Breast epithelium (tissue), 4 donors: ENCODE results near the gene FGF5. TPM values are rescaled to one million over a fixed set of nuclear protein-coding genes. Genes with fewer than 3 reads are reported as not detected.

Experiments
- DNase-seq, 2 donors: peaks; one replicate each; pipeline ENCODE4 v3.0.0-alpha.2; 2019; ENCODE audit warnings: low spot score in 2 of 2
- H3K27ac ChIP-seq, 2 donors: fragments of 200-600 bp; sonication (generic) in 1 of 2; one replicate each; pipeline ENCODE4 v1.5.1; 2016 to 2019; ENCODE audit warnings: mild to moderate bottlenecking in 1 of 2
- H3K27me3 ChIP-seq, 2 donors: fragments of 200-600 bp; sonication (generic) in 1 of 2; one replicate each; pipeline versions ENCODE4 v1.5.1 to v1.6.0; 2017 to 2019; ENCODE audit warnings: control low read depth in 1 of 2, mild to moderate bottlenecking in 1 of 2
- H3K36me3 ChIP-seq: fragments of 200-600 bp; one replicate; pipeline ENCODE4 v1.5.1; 2019
- H3K4me1 ChIP-seq, 2 donors: fragments of 200-600 bp; sonication (generic); one replicate each; pipeline ENCODE4 v1.5.1; 2016 to 2019; ENCODE audit warnings: control low read depth in 1 of 2
- H3K4me3 ChIP-seq, 3 donors: fragments of 200-600 bp; sonication (generic); 1 replicate in 2 of 3; 2 replicates in 1 of 3; pipeline ENCODE4 v1.5.1; 2016 to 2019; ENCODE audit warnings: mild to moderate bottlenecking in 3 of 3, moderate library complexity in 2 of 3
- H3K9me3 ChIP-seq, 2 donors: fragments of 200-600 bp; sonication (generic) in 1 of 2; one replicate each; pipeline ENCODE4 v1.5.1; 2016 to 2019; ENCODE audit warnings: control low read depth in 1 of 2
- POLR2A ChIP-seq: fragments of 450-650 bp; IDR thresholded peaks from one replicate; pipeline ENCODE4 v1.6.1; 2016; ENCODE audit warnings: antibody characterized with exemption, mild to moderate bottlenecking, moderate library complexity
- POLR2AphosphoS5 ChIP-seq, 3 donors: sonication (generic); formaldehyde crosslinking; IDR thresholded peaks; one replicate each; pipeline ENCODE4 v1.6.1; 2017; ENCODE audit warnings: antibody characterized with exemption in 3 of 3
- intact Hi-C: fragments of 100-400 bp; cut with DNase I; formaldehyde crosslinking; loops from one replicate; pipeline ENCODE4 v1.15.1; 2023; ENCODE audit warnings: low total_unique reads
- total RNA-seq, 3 donors: library from RNA; depleted of rRNA; stranded (reverse); fragments of >200 nt; gene quantifications; one replicate each; pipeline ENCODE4 v1.1.0, GENCODE V29; 2016
- TF ChIP-seq, protein P1 (sequence below), 3 donors: fragments of 450-650 bp; IDR thresholded peaks; one replicate each; pipeline ENCODE4 v1.5.1; 2016 to 2017; ENCODE audit warnings: antibody characterized with exemption in 3 of 3, mild to moderate bottlenecking in 3 of 3, moderate library complexity in 3 of 3

FGF5 gene
- total RNA-seq, 3 donors from 2014 or later, result not detected

DNA sequence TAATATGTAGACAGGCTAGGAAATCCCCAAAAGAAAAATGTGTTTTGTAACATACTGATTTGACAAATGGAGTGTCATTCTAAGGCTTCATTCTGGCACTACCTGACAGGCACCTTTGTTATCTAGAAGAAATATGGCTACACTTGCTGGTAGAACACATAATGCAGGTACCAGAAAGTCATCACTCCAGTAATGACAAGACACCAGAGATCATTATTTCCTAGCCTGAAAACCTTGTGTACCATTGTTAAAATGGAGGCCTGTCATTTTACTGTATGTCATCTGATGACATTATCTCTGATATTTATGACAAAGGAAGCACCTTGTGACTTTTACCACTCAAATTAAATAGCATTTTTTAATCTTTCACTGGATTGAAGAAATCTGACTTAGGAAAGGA lies 13.5 kb upstream of the FGF5 start:
- no peak for DNase-seq
- Histone ChIP-seq H3K9me3 (no peaks in the 10 kb centered on the region), H3K36me3 (no peaks in the 10 kb centered on the region), H3K27ac (no peak overlapping the region), H3K4me1 (no peaks in the 10 kb centered on the region), H3K27me3 (peaks cover 0 to 10% of the 10 kb centered on the region in 2 donors), H3K4me3 (no peak overlapping the region)
- intact Hi-C loops, result no loop called here
- no peak for TF ChIP-seq POLR2A
- TF ChIP-seq POLR2AphosphoS5 (IDR thresholded peaks at IDR 0.05), result no peak
- TF ChIP-seq, protein P1, sequence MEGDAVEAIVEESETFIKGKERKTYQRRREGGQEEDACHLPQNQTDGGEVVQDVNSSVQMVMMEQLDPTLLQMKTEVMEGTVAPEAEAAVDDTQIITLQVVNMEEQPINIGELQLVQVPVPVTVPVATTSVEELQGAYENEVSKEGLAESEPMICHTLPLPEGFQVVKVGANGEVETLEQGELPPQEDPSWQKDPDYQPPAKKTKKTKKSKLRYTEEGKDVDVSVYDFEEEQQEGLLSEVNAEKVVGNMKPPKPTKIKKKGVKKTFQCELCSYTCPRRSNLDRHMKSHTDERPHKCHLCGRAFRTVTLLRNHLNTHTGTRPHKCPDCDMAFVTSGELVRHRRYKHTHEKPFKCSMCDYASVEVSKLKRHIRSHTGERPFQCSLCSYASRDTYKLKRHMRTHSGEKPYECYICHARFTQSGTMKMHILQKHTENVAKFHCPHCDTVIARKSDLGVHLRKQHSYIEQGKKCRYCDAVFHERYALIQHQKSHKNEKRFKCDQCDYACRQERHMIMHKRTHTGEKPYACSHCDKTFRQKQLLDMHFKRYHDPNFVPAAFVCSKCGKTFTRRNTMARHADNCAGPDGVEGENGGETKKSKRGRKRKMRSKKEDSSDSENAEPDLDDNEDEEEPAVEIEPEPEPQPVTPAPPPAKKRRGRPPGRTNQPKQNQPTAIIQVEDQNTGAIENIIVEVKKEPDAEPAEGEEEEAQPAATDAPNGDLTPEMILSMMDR (IDR thresholded peaks at IDR 0.05), result no peak

GRCh38 chr4:80253510-80253909 lies 13.0 kb upstream of the FGF5 start:
- Histone ChIP-seq H3K36me3 (no peaks in the 10 kb centered on the region), H3K27ac (no peak overlapping the region), H3K4me3 (no peak overlapping the region), H3K4me1 (no peaks in the 10 kb centered on the region), H3K27me3 (peaks cover 0 to 14% of the 10 kb centered on the region in 2 donors), H3K9me3 (no peaks in the 10 kb centered on the region)
- intact Hi-C loops, result no loop called here
- TF ChIP-seq POLR2AphosphoS5 (IDR thresholded peaks at IDR 0.05) (no peak), POLR2A (no peak)
- TF ChIP-seq, protein P1 (IDR thresholded peaks at IDR 0.05), result no peak
- no peak for DNase-seq

- H3K27ac ChIP-seq, result no peak overlapping the region
- no peak for DNase-seq
- peaks cover 0 to 14% of the 10 kb centered on the region in 2 donors for H3K27me3 ChIP-seq
- H3K36me3 ChIP-seq, result no peaks in the 10 kb centered on the region
- intact Hi-C loops, result no loop called here
- no peaks in the 10 kb centered on the region for H3K4me1 ChIP-seq
- TF ChIP-seq, protein P1 (IDR thresholded peaks at IDR 0.05), result no peak
- TF ChIP-seq POLR2AphosphoS5 (IDR thresholded peaks at IDR 0.05), result no peak
- no peak for TF ChIP-seq POLR2A
- H3K9me3 ChIP-seq, result no peaks in the 10 kb centered on the region
- no peak overlapping the region for H3K4me3 ChIP-seq
These were observed 12.3 kb upstream of the FGF5 start for GRCh38 chr4:80254114-80254513.

DNA sequence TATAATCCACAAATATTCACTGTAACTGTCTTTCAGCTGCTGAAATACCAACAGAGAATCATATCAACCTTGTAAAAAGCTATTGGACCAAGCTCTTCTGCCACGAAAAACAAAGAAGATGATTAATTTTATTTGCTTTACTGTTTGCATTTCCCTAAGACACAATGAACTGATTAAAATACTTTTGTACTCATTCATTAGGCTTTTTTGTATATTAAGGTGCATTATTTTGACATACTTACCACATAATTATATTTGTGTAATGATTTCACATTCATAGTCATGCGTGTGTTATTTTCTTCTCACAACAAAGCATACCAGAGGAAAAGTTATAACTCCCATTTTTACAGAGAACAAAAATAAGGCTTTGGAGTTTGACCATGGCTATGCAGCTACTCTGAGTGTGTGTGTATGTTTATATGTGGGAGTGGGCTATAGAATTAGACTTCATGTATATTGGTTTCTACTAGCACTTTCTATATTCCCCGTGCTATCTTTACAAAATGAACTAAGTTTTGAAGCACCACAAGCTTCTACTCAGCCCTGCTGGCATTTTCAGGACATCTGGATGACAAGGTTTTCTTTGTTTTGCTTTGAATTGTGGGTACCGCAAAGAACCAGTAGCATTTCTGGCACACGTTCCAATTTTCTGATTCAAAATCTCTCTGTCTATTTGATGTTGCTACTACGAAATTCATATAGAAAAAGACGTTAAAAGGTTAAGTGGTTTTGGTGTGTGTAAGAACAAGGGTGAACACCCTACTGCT lies 11.0 kb upstream of the FGF5 start:
- H3K4me1 ChIP-seq, result no peaks in the 10 kb centered on the region
- intact Hi-C loops, result no loop called here
- no peak overlapping the region for H3K27ac ChIP-seq
- TF ChIP-seq POLR2A, result no peak
- TF ChIP-seq, protein P1 (IDR thresholded peaks at IDR 0.05), result no peak
- TF ChIP-seq POLR2AphosphoS5 (IDR thresholded peaks at IDR 0.05), result no peak
- no peaks in the 10 kb centered on the region for H3K9me3 ChIP-seq
- H3K27me3 ChIP-seq, result peaks cover 0 to 14% of the 10 kb centered on the region in 2 donors
- no peak overlapping the region for H3K4me3 ChIP-seq
- no peak for DNase-seq
- H3K36me3 ChIP-seq, result no peaks in the 10 kb centered on the region

DNA sequence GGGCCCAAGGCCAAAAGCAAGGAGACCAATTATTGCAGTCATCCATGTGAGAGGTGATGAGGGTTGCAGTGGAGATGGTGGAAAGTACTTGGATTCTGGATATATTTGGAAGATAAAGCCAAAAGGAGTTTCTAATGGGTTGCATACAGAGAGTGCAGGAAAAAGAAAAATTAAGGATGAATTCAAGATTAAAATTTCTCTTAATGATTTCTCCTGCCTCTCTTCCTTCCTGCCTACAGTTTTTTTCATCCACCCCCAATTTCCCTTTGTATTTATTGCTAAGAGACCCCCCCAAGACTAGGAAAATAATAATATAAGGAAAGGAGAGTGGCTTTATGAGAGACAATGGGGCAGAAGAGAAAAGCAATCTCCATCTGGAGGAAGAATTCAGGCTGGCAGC lies 8.6 kb upstream of the FGF5 start:
- intact Hi-C loops, result no loop called here
- TF ChIP-seq POLR2A, result no peak
- no peak for TF ChIP-seq POLR2AphosphoS5 (IDR thresholded peaks at IDR 0.05)
- TF ChIP-seq, protein P1 (IDR thresholded peaks at IDR 0.05), result no peak

More for the DNA sequence above, 8.6 kb upstream of the FGF5 start:
- Histone ChIP-seq H3K9me3 (no peaks in the 10 kb centered on the region), H3K36me3 (no peaks in the 10 kb centered on the region), H3K27me3 (peaks cover 0 to 13% of the 10 kb centered on the region in 2 donors), H3K4me3 (no peak overlapping the region), H3K4me1 (no peaks in the 10 kb centered on the region), H3K27ac (no peak overlapping the region)
- DNase-seq, result no peak
